GM19351 (cell line): ENCODE data around the gene PCDH7.

Experiments
- ATAC-seq: cut with Tn5 transposase; IDR thresholded peaks from one replicate; pipeline ENCODE4 v1.9.1; 2021; ENCODE audit warnings: mild to moderate bottlenecking, moderate library complexity; ENCODE audit not compliant: unreplicated experiment

The PCDH7 gene

GRCh38 chr4:30720021-30720660, at the start of gene PCDH7:
Gene PCDH7 (plus strand): TSS chr4:30720369. CDS start chr4:30721423, 1,054 bp downstream.
- no peak for ATAC-seq

GRCh38 chr4:30671926-30672448, 48.2 kb upstream of the PCDH7 start:
- no peak for ATAC-seq

GRCh38 chr4:30696191-30696590, 24.0 kb upstream of the PCDH7 start:
- ATAC-seq = no peak

GRCh38 chr4:30714408-30715031, 5.6 kb upstream of the PCDH7 start:
- peak; percentile 53 for ATAC-seq

- no peak for ATAC-seq
These were observed 4.0 kb upstream of the PCDH7 start for GRCh38 chr4:30716158-30716557.

- no peak for ATAC-seq
These were observed 3.4 kb upstream of the PCDH7 start for GRCh38 chr4:30716681-30717207.

GRCh38 chr4:30717208-30718020, 2.8 kb upstream of the PCDH7 start:
- no peak for ATAC-seq

- ATAC-seq = no peak
These were observed 2.1 kb upstream of the PCDH7 start for GRCh38 chr4:30718021-30718542.

- ATAC-seq = no peak
These were observed 1.3 kb upstream of the PCDH7 start for GRCh38 chr4:30718641-30719453.

- ATAC-seq = no peak
These were observed 632 bp upstream of the PCDH7 start for GRCh38 chr4:30719454-30720020.

GRCh38 chr4:30720661-30721184, 554 bp downstream of the PCDH7 start:
- no peak for ATAC-seq

- ATAC-seq = no peak
These were observed 1.3 kb downstream of the PCDH7 start for GRCh38 chr4:30721185-30722091.

GRCh38 chr4:30722092-30722358, 1.9 kb downstream of the PCDH7 start:
- ATAC-seq = no peak

GRCh38 chr4:30722359-30723200, 2.4 kb downstream of the PCDH7 start:
- no peak for ATAC-seq

GRCh38 chr4:30723201-30723955, 3.2 kb downstream of the PCDH7 start:
- no peak for ATAC-seq

- ATAC-seq = no peak
These were observed 4.1 kb downstream of the PCDH7 start for GRCh38 chr4:30724247-30724646.

- no peak for ATAC-seq
These were observed 5.4 kb downstream of the PCDH7 start for GRCh38 chr4:30725562-30725961.
